Measurements from ENCODE around the gene HSD11B2.

The HSD11B2 gene

DNA sequence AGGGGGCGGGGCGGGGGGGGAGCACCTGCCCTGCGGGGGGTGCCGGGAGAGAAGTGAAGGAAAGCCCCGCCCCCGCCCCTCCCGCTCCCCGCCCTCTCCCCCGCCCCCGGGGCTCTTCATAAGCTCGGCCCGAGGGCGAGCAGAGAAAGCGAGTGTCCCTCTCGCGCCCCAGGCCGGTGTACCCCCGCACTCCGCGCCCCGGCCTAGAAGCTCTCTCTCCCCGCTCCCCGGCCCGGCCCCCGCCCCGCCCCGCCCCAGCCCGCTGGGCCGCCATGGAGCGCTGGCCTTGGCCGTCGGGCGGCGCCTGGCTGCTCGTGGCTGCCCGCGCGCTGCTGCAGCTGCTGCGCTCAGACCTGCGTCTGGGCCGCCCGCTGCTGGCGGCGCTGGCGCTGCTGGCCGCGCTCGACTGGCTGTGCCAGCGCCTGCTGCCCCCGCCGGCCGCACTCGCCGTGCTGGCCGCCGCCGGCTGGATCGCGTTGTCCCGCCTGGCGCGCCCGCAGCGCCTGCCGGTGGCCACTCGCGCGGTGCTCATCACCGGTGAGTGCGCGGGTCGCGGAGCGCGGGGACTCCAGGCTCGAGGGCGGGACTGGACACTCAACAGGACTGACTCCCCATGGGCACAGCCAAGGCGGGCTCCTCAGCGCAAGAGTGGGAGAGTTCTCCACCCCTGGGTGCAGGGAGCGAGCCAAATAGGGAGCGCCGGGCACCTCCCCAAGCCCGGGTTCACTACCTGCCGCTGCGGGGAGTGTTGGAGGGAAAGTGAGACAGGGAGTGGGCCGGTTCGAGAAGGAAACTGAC lies at the start of gene HSD11B2:
HSD11B2 (plus strand) TSS at position 145 of the 798 bp plus-strand sequence; CDS start at position 273, 128 bp downstream.
- no peak for DNase-seq (ENCODE audit: low read depth)

DNA sequence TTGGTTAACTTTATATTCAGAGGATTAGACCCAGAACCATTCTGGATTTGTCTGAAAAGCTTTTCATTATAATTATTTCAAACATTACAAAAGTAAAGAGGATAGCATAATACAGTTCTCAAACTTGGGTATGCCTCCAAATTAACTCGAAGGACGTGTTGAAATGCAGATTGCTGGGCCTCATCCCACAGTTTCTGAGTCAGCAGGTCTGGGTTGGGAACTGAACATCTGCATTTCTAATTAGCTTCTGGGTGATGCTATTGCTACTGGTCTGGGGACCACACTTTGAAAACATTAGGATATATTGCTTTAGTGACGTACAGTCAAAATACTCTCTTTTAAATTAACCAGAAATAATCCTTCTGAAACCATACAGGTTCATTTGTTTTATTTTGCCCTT lies 47.6 kb upstream of the HSD11B2 start:
- DNase-seq (ENCODE audit: low read depth) = no peak

DNA sequence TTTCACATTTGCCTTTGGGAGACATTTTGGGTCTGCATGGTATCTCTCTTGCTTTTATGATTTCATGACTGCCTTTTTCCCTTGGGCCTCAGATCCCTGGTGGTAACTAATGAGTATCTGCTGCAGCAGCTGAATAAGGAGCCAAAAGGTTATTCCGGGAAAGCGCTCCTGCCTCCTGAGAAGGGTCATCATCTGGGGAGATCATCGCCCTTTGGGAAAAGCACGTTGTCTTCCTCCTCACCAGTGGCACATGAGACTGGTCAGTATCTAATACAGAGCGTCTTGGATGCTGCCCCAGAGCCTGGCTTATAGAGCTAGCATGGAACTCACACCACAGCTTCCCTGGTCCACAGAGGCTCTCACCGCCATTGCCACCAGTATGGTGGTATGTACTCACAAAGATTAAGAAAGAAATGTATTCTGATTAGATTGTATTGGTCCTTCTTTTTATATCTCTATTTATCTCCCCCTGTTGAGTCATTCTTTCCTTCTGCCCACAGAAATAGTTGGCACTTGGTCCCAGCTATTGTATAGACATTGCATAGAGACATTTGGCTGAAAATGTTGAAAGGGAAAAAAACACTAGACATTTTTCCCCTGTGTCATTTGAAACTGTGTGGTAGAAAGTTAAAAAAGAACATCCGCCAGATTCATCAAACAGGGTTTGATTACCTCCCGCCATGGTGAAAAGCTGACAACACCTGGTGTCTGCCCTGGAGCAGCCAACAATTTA lies 46.0 kb upstream of the HSD11B2 start:
- DNase-seq (ENCODE audit: low read depth) = no peak

DNA sequence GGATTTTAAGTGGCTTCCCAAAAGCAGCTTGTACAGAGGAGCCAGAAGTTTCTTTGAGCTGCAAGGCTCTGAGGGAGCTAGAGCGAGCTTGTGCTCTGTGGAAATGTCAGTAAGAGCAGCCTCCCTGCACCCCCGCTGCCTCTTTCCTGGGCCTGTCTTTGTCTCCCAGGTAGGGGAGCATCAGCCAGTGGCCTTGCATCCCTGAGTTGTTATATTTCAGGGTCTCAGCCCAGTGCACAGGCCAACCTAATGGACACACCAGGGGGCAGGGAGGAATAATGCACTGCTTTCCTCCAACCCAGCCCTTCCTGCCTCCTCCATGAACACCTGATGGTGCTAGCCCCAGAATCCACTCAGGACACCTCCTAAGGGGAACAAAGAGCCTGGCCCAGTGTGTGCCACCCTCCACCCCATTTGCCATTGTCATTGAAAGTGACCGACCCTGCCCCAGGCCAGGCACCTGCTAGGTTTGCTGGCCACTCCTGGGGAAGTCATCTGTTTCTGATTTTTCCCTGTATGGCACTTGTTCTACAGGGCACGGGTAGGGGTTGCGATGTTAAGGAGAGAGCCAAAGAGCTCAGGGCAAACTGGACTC lies 44.0 kb upstream of the HSD11B2 start:
- DNase-seq (ENCODE audit: low read depth) = no peak

DNA sequence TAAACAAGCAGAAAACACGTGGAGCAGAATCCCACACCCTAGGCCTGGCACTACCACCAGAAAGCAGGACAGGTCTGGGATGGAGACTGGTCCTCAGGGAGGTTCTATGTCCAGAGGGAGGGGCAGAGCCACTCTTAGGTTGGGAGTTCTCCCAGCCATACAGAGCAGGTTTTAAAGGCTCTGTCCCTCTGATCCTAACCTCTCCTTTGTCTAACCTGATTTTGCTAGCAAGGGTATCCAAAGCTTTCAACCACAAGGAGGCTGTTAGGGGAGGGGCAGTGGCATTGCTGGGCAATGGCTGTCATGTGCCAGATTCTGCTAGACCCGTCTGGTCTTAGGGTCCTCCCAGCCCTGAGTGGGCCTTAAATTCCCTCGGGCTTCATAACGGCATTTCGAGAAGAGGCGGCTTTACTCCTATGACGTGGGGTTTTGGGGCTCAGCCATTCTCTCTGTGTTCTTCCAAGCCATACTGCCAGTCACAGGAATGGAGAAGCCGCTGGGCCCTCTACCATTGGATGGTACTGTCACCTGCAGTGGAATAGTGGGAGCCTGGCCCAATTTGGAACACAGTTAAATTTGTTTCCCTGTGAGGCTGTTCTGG lies 43.3 kb upstream of the HSD11B2 start:
- no peak for DNase-seq (ENCODE audit: low read depth)

DNA sequence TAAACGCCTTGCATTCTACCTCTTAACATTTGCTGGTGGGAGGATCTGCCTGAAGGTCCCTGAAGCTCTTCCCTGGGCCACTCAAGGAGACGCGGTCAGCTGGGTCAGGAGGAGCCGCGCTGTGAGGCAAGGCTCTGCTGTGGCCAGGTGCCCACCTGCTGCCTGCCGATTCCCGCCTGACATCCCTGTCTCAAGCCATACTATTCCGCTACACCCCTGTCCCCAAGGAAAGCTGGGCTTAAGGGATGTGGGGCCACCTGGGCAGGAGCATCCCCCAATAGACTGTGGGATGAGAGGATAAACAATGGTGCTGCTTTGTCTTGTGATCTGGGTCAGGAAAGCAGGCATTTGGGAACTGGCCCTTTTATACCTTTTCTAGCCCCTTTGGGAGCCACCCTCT lies 42.7 kb upstream of the HSD11B2 start:
- no peak for DNase-seq (ENCODE audit: low read depth)

DNA sequence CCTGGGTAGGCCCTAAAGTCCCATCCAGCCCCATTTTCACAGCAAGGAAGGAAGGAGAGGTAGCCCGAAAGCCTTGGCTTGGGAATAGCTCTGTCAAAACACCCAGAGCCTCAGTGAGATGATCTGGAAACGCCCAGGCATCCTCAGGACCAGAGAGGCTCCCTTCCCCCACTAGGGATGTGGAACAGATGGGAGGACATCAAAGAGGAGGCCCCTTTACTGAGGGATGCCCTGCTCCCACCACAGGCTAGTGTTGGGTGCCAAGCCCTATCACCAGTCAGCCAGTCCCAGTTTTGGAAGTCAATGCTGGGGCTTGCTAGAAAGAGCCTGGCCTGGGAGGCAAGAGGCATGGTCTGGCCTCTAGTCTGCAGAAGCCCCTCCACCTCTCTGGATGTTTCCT lies 42.3 kb upstream of the HSD11B2 start:
- DNase-seq (ENCODE audit: low read depth) = no peak

DNA sequence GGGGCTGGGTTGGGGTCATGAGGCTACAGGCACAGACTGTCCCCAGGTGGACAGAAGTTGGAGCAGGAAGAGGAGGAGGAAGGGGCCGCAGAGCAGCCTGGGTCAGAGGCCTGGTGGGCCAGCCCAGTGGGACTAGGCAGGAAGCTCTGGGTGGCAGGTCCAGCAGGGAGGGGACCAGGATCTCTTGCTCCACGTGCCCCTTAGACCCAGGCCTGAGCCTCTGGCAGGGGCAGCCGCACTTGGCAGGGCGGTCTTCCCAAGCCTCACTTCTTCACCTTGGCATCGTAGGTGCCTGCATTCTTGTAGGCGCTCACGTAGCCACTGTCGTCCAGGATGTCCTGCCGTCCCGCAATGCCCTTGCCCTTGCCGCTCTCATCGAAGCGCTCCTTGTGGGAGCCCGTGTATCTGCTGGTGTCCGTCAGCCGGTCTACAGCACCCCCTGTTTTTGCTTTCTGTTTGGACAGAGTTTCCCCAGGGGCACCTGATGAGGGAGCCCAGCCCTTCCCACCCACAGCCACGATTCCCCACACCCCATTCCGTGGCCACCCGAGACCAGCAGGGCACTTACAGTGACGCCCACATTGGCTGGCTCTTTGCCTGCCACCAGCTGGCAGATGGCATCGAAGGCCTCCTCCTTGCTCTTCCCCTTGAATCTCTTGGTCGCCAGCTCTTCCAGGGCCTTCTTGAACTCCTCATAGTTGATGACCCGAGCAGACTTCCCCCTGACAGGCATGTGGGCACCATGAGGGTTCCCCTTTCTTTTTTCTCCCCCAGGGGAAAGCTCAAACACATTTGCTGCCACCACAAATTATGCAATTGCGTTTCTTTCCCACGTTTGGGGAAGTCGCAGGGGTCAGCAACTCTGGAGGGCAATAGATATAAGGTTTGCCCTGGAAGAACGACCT lies 40.8 kb upstream of the HSD11B2 start:
- no peak for DNase-seq (ENCODE audit: low read depth)

DNA sequence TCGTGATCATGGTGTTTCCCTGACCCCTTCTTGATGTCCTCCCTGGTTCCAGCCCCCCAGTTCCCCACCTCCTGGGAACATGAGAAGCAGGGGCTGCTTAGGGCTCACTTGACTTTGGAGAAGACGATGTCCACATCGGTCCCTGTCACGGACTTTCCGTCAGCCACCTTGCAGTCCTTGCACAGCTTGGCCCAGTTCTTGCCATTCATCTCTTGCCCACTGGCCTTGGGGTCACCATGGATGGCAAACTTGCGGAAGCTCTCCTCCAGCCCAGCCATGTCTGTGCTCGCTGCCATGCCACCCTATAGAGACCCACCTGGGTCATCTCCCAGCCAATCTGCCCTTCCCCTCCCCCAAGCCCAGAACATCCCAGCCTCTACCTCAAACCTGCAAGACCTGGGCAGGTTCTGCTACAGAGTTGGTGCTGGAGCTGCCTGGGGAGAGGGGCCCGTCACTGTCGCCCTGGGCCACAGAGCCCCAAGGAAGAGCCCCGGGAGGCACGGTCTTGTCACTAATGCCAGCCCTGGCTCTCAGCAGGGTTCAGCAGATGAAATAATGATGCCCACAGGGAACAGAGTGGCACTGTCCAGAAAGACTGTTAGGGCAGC lies 40.0 kb upstream of the HSD11B2 start:
- no peak for DNase-seq (ENCODE audit: low read depth)

DNA sequence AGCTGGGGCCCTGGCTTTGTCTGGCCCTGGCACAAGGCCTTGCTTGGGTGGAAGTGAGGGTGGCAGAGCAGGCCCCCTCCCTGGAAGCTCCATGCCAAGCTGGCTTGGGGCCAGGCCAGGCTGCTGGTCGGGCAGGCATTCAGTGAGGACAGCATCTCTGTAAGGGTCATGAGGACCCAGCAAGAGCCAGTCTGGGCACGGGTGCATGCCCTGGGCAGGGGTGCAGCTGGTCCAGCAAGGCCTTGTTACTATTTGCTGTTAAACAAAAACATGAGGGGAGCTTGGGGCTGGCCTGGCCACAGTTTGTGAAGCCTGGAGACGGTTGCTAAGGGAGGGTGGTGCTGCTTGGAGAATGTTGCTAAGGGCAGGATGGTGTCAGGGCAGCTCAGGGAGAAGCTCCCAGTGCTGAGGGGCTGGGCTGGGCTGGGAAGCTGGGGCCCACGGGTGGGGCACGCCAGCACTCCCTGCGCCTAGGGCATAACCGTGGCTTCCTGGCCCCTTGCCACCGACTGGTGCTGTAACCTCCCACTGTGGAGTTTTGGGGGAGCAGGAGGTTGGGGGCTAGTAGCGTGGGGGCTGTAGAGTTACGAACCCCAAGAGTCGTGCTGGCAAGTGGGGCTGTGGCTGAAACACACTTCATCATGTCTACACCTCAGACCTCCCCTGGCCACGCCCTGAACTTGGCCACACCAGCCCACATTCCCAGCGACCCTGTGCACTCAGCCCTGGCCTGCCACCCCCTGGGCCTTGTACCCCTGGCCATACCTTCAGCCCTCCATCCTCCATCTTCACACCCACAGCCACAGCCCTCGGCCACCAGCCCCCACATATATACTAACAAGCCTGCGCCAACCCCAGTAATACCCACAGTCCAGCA lies 39.3 kb upstream of the HSD11B2 start:
- no peak for DNase-seq (ENCODE audit: low read depth)

DNA sequence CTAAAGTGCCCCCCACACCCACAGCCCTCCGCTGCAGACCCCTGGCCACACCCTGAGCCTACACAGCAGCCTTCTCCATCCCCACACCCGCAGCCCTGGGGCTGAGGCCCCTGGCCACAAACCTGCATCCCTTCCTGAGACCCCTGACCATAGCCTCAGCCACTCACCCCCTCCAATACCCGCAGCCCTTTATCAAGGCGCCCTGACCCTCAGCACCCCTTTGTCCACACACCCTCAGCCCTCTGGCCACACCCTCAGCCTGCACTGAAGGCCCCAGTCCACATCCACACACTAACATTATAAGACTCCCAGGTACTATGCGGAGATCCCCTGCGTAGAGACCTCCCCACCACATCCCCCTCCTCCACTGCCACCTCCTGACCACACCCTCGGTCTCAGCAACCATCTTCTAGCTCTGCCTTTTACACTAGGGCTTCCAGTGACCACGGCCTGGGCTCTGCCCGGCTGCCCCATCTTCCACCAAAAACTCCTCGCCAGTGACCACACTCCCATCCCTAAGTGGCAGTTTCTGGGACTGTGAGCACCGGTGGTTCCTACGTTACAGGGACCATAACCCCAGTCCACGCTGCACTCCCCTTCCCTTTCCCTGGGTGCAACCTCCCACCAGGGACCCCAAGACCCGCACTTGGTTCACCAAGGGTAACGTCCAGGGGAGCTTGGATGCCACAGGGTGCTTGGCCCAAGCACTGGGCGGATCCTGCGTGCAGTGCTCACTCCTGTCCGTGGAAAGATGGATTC lies 38.4 kb upstream of the HSD11B2 start:
- DNase-seq (ENCODE audit: low read depth) = no peak

DNA sequence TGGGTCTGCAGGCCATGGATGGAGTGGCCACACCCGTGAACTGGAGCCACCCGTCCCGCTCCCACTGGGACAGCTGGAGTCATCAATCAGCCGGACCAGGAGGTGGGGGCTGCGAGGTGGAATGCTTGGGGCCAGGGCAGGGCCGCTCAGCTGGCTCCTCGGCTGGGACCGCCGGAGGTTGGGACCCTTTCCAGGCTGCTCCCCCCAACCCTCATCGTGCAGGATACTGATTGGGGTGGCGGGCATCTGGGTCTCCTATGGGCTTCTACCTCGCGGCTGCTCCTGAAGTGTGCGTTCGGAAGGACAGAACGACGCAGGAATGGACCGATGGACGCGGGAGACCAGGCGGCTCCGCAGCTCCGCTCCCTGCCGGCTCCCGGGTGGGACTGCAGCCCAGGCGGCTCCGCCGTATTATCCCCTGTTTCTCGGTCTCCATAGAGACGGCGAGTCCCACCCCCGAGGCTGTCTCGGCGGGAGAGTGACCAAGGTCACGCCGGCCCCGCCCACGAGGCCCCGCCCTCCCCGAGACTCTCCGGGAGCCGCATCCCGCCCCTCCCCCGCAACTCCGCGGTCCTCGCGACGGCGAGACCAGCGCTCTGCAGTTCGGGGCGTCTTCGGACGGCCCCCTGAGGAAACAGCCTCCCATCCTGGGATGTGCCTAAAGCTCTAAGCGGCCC lies 37.7 kb upstream of the HSD11B2 start, which contains the start of gene TPPP3:
TPPP3 (minus strand) TSS at position 388 of the 677 bp plus-strand sequence. CDS start 2,387 bp downstream, outside the sequence.
- no peak for DNase-seq (ENCODE audit: low read depth)

DNA sequence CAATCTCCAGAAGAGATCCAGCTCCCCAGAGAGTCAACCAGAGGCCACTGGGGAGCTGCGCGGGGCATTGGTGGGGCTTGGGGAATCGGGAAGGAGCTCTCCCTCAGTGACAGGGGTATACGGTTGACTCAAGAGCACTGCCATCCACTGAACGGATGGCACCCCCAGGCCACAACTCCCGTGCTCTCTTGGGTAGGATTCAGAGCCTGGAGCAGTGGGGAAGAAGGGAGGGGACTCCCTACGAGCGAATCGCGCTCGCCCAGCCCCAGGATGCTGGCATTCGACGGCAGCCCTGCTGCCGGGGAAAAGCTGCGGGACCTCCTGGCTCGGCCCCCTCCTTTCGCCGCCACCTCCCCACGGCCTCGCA lies 37.1 kb upstream of the HSD11B2 start:
- no peak for DNase-seq (ENCODE audit: low read depth)

DNA sequence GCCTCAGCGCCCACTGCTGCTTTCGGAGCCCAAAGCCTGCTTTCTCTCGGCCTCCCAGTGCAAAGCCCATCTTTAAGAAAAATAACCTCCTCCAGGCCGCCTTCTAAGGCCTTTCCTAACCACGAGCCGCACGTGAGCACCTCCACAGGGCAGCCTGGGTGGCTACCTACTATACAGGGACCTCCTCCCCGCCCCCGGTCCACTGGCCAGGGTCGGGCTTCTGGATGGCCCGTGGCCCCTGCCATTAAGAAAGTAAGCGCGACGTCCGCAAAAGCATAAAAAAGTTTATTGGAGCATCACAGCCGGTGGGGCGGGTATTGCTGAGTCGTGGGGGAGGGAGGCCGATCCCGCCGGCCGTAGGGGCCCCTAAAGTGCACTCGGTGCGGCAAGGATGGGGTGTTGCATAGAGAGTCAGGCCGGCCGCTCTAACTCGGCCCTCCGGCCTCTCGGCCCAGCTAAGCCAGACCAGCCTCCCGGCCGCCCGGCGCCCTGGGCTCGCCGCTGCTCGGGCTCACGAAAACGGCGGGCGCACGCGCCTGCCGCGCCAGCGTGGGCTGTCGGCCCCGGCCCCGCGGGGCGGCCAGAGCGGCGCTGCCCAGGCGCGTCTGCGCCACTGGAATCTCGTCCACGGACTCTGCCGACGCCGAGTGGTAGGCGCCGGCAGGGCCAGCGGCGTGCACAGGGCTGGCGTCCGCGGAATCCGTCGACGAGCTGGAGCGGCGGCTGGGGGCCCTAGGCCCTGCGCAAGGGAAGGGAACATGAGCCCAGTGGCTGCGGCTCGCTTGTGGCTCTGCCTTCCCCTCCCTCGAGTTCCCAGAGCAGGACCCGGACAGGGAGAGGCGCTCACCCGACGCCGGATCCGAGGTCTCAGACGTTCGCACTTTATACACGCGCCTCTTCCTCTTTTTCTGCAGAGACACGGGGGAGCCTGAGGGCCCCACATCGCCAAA lies 36.5 kb upstream of the HSD11B2 start:
- no peak for DNase-seq (ENCODE audit: low read depth)

DNA sequence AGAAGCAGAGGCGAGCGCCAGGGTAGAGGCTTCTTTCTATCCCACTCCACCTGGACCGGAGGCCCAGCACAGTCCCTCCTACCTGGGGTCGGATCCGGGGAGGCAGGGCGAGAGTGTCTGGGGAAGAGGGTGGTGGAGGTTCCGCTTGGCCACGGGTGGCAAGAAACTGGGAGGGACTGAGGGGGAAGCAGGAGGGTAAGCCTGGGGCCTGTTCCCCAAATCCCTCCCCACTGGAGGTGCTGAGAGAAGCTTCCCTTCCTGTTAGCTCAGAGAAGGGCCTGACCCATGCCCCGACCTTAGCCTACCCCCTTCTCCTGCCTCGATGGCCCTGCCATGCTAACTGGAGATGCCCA lies 35.8 kb upstream of the HSD11B2 start:
- DNase-seq (ENCODE audit: low read depth) = no peak

DNA sequence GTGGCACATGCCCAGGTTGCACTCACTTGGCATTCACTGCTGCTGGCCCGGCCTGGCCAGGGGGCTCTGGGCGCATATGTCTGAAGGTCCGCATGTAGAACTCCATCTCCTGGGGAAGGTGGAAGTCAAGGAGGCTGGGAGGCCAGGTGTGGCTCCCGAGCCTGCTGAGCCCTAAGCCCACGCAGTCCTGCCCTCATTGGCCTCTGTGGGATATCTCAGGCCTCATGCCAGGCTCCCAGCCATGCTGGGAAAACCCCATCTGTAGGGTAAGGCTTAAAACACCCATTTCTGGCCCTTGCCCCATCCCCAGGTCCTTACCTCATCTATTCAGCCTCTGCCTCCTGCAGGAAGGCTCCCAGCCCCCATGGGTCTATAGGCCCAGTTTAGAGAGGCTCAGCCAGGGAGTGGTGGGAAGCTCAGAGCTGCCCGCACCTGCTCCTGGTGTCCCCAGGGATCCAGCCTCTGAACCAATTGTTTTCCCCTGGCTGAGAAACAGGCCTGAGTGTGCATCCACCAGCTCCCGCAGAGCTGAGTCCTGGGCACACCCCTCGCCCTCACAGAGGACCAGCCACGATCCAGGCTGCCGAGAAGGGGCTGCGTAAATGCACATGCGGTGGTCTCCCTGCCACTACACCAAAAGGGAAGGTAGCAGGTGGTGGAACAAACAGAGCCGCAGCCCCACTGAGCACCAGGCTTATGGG lies 35.3 kb upstream of the HSD11B2 start:
- DNase-seq (ENCODE audit: low read depth) = no peak
